ENCODE data around the gene ACTRT2.

ACTRT2 gene

DNA sequence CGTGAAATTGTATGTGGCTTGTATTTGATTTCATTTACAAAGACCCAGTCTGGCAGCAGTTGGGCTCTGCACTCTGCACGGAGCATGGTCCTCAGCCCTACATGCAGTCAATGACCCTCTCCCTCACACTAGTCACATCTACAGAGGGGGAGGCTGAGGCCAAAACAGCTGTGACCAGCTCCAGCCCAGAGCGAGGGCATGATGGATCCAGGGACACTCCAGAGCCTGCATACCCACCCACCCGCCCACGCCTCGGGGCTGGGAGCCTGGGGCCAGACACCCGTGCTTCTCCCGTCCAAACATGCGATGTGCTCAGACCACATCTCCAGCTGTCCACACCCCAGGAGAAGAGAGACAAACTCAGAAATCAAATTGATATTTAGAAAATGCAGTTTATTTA, 33.8 kb downstream of the ACTRT2 start:
- DNase-seq (ENCODE audit: low read depth): no peak

DNA sequence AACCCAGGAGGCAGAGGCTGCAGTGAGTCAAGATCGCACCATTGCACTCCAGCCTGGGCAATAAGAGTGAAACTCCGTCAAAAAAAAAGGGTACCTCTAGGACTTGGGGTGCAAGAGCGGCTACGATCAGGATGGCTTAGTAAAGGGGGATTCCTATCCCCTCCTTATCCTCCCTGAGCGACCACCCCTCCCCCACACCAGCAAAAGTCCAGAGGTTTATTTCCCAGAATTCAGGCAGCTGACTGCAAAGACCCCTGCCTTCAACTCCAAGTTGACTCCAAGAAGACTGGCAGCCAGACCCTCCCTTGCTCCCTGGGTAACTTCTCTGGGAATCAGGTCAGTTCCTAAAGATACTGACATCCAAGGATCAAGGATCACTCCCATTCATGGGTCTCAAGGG, 35.4 kb downstream of the ACTRT2 start:
- DNase-seq (ENCODE audit: low read depth): no peak

DNA sequence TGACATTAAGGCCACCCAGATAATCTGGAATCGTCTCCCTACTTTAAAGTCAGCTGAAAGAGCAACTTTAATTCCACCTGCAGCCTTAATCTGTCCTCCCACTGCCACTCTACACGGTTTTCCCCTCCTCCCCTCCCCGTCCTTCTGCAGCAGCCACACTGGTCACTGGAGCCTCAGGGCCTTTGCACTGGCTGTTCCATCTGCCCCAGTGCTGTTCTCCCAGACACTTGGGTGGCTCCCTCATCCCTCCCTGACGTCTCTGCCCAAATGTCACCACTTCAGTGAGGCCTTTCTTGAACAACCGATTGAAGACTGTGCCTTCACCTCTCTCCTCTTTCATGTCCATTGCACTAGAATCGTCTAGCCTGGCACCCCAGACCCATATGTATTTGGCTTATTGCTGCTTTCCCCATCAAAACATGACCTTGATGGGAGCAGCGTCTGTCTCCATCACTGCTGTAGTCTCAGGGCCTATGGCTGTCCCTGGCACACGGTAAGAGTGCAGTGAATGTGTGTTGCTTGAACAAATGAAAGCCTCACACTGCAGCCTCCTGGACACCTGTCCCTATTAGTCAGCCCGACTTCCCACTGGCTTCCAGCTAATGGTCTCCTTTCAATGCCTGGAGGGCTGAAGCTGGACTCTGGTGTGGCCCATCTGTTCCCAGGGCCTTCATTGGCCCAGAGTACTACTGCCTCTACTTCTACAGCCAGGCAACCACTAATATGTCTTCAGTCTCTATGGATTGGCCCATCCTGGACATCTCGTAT, 37.2 kb downstream of the ACTRT2 start:
- no peak for DNase-seq (ENCODE audit: low read depth)

DNA sequence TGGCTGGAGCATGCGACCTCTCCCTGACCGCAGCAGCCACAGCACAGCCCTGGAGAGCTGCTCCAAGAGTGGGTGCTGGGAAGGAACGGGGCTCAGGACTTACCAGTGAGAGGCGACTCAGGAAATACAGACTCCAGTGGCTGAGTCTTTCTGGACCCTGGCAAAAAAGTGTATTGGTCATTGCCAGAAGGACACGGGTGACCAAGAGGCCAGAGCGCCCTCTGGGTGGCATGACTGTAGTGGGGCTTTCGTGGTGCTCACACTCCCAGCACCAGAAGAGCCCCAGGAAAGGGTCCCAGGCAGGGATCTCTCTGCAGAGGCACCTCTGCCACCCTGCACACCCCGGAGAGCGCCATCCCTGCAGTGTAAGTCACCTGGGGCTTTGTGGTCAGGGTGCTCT, 38.9 kb downstream of the ACTRT2 start:
- DNase-seq (ENCODE audit: low read depth): no peak

DNA sequence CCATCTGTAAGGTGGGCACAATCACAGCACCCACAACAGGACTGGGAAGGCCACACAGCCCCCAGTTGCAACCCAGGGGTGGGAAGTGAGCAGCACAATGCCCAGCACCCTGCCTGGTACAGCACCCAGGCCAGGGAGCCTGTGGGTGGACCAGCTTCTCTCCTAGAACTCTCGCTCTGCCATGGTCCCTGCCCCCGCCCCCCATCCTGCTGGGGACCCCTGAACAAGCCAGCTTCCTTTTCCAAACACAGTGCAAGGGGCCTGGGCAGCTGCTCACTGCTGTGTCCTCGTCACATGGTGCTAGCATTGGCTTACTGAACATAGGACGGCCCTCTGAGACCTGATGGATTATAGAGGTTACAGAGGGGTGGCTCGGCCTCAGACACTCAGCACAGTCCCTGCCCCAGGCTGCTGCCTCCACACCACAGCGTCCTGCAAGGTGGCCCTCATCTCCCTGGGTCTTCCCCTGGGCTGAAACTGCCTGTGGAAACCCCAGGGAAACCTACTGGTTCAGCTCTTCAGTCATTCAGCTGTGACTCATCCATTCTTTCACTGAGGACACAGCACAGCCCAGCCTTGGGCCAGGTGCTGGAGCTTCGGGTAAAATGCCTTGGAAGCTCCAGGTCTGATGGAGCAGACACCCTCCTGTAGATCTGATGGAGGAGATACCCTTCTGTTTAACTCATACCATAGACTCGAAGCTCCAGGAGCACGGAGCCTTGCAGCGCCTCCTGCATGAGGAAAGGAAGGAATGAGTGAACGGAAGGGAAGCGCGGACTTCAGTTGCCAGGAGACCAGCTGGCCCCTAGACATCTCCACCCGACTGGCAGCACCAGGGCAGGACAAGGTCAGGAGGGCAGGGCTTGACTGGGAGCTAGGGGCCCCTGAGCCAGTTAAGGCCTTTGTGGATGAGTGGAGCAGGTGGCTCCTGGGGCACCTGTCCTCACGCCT, 39.6 kb downstream of the ACTRT2 start:
- no peak for DNase-seq (ENCODE audit: low read depth)

DNA sequence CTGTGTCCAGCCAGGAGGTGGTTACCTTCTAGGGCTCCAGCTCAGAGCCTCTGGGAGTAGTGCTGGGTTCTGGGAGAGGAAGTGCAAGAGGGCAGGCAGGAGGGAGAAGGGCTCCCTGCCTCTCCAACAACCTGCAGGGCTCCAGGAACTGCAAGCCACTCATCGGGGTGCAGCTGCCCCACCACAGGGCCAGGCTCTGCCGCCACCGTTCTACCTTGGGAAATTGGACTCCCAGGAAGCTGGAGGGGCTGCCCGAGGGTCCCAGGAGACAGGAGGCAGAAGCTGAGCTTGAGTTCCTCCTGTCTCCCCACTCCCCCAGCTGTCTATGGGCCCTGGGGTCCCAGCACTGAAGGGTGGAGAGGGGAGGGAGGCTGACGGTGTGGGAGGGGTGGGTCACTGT, 40.3 kb downstream of the ACTRT2 start:
- no peak for DNase-seq (ENCODE audit: low read depth)

DNA sequence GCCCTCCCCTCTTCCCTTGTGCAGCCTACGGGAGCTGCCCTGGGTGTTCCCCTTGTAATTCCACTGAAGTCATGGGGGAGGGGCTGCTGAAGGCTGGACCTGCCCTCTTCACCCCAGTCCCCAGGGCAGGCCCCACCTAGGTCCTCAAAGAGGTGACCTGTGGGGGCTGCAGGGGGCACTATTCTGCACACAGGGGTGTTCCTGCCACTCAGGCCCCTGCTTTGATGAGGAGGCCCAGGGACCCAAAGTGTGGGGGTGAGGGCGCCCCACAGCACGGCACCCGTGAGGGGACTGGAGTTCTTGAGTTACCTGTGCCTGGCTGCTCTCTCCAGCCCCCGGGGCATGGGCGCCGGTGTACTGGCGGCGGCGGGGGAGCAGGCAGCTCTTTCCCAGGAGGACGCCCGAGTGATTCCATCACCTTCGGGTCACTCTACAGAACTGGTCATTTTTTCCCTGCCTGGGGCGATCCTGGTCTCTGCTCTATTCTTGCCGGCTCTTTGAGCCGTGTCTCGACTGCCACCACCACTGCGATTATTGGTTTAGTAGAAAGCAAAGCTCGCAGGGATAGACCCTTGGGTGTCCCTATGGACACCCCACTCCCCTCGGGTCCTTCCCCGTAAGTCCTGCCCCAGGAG, 40.8 kb downstream of the ACTRT2 start:
- no peak for DNase-seq (ENCODE audit: low read depth)

DNA sequence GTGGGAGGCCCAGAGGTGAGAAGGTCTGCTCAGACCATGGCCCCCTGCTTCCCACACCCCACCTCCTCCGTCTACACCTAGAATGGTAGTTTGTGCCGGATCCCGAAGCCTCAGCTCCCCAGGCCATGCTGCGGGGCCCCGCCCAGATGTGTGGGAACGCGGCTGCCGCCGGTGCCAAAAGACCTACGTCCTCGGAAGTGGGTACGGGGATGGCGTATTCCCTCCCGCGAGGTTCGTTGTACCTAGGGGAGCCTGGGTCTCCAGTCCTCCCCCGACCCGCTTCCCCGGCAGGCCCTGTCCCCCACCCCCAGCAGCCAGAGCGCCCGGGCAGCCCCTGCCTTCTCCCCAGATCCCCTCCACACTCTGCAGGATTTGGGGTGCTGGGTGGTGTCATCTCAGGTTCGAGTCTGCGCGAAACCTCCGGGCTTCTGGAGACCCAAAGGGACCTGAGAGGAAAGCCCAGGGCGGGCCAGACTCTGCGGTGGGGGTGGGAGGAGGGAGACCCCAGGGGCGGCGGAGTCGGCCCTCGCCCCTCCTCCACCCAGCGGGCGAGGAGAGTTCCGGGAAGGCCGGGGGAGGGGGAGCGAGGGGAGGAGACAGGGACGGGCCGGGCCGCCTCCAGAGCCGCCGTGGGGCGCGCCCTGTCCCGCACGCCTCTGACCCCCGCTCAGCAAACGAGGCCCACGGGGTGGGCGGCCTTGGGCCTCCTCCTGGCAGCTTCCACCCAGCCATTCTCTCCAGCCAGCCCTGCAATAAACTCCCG, 41.5 kb downstream of the ACTRT2 start:
- DNase-seq (ENCODE audit: low read depth): no peak

DNA sequence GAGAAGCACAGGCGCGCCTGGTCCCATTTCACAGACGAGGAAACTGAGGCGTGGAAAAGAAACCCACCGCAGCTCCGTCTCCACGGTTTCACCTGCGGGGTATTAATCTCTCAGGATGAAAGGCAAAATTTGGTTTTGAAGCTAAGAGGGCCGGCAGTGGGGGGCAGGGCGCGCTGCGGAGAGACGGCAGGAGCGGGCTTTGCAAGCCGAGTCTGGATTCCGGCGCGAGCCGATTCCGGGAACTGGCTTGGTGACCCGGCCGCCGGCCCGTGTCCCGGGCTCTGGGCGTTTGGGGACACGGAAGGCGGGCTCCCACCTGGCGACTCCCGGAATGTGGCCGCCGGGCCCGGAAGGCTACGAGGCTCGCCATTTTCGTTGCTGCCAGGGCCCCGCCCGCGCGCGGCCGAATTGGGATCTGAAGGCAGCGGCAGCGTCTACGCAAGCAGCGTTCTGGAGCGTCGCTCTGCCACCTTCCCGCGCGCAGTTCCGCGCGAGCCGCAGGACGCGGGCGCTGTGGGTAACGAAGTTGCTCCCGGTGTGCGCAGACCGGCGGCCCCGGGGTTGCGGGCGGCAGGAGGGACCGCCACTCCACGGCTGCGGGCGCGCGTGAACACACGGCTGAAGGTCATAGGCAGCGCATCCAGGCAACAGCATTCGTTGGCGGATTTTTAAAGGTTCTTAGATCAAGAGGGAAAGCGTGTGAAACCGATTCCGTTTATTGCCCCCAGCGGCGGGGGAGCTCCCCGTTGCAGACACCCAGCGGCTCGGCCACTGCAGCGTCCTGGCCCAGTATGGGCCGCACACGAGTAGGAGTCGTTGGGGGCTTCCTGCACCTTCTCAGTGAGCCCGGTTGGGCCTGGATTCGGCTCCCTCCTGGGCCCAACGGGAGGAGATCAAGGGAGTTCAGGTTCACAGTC, 42.4 kb downstream of the ACTRT2 start:
- no peak for DNase-seq (ENCODE audit: low read depth)

DNA sequence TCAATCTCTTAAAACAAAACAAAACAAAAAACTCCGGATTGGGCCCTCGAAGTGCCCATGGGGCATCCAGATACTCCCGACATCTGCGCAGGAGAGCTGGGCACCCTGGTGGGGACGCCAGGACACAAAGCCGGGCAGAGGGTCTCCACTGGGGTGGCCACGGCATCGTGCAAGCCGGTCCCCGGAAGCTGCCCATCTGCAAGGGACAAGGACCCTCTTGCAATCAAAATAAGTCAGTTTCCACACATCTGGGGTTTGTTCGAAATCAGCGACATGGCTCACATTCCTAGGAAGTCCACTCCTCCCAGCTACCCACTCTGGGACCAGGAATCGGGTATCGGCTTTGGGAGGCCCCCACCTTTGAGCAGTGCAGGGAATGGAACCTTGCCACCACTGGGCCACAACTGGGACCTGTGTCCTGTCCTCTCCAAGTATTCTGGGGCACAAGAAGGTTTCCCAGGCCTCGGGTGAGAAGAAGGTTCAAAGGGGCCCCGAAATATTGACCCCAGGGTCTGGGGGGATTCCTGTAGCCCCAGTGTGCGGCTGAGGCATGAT, 43.1 kb downstream of the ACTRT2 start:
- DNase-seq (ENCODE audit: low read depth): no peak

DNA sequence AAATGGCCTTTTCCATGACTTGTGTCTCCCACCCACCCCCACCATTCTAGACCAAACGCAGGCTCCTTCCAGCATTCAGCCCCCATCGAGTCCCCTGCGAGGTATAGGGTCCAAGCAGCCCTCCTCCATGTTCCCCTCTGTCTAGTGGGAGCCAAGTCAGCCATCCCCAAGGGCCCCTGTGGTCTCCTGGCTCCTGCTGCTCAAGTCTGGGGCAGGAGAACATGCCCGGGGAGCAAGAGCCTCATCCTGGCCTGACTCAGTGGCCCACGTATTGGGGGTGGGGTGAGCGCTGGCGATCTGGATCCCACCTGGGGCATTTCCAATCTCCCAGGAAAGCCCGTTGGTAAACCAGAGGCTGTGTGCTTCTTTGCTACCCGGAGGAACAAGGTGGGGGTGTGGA, 43.6 kb downstream of the ACTRT2 start:
- no peak for DNase-seq (ENCODE audit: low read depth)

DNA sequence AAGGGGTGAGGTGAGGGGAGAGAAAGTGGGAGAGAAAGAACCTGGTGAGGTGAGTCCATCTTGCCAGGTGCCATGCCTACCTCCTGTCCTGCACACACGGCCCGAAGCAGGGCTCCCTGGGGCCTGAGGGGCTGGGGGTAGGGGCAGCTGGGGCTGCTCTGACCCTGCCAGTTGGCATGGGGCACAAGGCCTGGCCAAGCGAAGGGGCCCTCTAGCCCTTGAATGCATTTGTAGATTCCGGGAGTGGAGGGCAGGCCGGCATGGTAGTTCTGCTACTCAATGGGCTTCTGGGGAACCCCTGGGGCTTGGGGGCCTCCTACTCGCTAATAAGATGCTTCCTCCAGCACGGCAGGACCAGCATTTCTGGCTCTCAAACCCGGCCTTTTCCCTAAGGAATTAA, 44.1 kb downstream of the ACTRT2 start:
- no peak for DNase-seq (ENCODE audit: low read depth)

DNA sequence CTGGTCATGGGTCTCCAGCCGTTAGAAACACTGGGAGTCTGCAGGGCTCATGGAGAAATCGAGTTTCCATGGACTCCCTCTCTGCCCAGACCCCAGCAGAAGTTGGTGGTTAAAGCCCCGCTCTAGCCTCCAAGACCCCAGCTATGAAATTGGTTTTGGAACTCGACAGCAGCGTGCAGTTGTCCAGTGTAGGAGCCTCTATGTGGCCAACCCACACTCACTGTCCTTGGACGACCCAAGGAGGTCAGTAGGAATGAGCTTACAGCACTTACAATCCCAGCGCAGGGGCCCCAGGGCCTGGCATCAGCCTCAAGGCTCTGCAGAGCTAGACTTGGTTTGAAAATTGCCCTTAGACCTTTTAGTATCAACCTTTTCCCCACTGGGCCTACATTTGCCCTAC, 44.5 kb downstream of the ACTRT2 start:
- DNase-seq (ENCODE audit: low read depth): no peak

DNA sequence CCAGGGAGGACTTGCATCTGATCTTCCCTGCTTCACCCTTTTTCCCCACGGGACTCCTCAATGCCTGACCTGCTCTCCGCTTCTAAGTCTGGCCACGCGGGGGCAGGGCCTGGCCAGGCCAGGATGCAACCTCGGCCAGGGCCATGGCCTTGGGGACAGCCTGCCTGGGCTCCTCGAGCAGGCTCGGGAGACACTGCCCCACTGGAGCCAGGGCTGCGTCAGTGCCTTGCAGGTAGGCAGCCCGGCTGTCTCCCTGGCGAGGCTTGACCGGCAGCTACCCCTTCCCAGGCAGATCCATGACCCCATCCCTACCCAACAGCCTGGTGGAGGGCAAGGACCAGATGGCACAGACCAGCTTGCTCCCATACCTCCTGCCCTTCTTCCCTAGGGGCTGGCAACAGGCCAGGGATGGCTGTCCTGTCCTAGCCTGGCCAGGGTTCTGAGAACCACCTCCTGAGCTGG, 45.0 kb downstream of the ACTRT2 start:
- DNase-seq (ENCODE audit: low read depth): no peak

DNA sequence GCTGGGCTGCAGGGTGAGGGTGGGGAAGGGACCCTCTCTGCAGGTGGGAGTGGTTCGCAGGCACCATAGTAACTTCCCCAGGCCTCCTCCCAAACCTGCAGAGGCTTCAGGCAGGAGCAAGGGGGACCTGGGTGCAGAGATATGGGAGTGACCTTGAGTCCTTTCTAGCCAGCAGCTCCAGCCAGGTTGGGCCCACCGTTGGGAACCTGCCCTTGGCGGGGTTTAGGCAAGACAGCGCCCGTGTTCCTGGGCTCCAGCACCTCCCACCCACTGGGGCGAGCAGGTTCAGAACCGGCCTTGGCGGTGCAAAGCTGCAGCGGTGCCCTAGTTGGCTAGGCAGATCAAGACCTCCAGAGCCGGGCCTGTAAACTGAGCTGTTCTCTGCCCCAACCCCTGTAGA, 45.6 kb downstream of the ACTRT2 start:
- no peak for DNase-seq (ENCODE audit: low read depth)

DNA sequence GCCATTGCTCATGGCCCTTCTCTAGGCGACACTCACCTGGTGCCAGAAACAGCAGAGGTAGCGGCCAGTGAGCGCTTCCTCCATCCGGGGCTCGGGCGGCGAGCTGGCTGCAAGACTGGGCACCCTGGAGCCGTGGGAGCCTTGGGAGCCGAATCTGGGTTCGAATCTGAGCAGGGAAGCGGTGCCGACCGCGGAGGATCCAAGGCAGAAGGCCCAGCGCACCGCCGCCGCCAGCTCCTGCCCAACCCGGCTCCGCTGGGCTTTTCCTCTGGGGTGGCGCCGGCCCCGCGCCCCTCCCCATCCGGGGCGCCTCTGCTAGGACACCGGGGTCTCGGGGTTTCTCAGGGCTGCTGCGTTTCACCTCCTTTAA, 46.0 kb downstream of the ACTRT2 start:
- DNase-seq (ENCODE audit: low read depth): no peak

DNA sequence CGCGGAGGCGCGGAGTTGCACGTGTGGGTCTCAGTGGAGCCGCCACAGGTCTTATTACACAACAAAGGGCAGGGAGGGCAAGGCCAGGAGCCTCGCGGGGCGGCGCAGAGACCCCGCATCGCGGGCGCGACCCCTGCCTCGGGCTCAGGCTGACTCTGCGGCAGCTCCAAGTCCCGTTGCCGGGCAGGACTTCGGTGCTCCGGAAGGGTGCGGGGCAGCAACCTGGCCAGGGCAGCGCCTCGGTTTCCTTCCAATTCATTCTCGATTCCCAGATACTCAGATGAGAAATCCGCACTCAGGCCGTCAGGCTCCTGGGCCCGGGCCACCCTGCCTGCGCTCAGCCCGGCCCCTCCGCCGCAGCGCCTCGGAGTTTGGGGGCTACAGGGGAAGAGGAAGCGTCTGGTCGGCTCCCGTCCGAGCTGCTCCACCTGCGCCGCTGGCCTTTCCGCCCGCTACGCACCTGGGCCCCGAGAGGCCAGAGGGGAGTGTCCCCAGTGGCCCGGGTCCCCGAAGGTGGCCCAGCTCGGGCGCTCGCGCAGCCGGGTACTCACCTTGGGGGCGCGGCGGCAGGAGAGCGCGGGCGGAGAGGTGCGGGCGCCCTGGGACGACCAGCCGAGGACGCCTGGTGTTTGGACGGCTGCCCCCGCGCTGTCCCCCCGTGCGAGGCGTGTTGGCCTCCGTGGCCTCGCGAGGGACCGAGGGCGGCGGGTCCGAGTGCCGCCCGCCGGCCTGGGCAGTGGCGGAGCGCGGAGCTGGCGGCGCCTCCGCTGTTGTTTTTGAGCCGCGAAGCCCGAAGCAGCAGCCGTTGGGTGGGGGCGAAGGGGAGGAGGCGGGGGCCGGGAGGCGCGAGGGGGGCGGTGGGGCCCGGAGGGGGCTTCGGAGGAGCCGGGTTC, 46.6 kb downstream of the ACTRT2 start:
- no peak for DNase-seq (ENCODE audit: low read depth)

DNA sequence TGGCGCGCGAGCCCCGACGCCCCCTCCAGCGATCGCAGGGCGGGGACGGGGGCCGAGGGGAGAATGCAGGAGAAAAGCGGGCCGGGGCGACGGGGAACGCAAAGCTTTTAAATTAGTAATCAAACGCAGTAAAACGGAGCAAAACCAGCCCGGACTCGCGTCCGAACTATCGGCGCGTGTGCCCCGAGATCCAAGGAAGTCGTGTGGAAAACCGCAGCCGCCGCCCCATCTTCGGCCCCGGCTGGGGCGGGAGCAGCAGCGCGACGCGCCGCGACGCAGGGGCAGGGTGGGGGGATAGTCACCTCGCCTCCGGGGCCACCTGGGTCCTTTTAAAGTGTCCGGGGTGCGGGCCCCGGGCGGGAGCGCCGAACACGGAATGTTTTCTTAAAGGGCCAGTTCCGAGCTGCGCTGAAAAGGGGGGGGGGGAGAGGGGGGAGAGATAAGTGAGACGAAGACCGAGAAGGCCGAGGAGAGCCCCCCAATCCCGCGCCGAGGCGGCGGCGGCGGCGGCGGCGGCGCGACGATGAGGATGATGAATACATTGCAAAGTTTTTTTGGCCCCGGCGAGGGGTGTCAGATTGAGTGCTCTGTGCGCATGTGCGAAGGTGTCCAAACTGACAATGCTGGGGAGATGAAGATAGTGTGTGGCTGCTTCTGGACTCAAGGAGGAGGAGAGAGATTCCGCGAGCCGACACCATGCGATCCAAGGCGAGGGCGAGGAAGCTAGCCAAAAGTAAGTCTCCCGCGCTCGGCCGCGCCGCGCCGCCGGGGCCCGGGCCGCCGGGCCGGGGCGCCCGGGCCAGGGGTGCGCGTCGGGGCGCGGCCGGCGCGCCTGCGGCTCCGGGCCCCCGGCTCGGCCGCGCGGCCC, 47.5 kb downstream of the ACTRT2 start, which contains the start of gene PRDM16:
PRDM16 (plus strand) TSS at position 640 of the 868 bp plus-strand sequence; CDS start at position 697, 57 bp downstream.
- no peak for DNase-seq (ENCODE audit: low read depth)

Measured in GM04503 (cell line).